Measurements from ENCODE around the gene HSD11B1.
A peak's percentile ranks its signal among the peaks of the same experiment; 100 is the strongest.

The HSD11B1 gene

GRCh38 chr1:209704584-209704983, at the start of gene HSD11B1:
Gene HSD11B1 (plus strand): TSS chr1:209704846. CDS start chr1:209704943, 97 bp downstream.
- DNase-seq, result no peak

GRCh38 chr1:209655411-209656231, 49.0 kb upstream of the HSD11B1 start:
- no peak for DNase-seq

GRCh38 chr1:209657140-209657879, 47.3 kb upstream of the HSD11B1 start:
- DNase-seq, result no peak

DNA sequence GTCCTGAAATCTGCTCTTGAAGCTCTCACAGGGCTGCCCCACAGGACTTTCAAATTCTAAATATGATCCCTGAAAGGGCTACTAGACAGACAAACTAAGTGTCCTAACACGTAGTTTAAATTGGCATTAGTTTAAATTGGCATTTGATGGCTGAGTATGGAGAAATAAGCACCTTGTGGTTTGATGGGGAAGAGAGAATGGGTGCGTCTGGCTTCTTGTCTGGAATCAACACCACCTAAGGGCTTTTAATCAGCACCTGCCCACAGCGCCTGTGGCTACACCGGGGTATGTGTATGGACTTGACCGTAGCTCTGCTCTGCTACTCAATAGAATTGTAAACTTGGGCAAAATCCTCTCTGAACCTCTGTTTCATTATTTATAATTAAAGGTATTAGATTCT, 46.7 kb upstream of the HSD11B1 start:
- no peak for DNase-seq

GRCh38 chr1:209659909-209660308, 44.7 kb upstream of the HSD11B1 start:
- DNase-seq, result peak; percentile 92 to 94

DNA sequence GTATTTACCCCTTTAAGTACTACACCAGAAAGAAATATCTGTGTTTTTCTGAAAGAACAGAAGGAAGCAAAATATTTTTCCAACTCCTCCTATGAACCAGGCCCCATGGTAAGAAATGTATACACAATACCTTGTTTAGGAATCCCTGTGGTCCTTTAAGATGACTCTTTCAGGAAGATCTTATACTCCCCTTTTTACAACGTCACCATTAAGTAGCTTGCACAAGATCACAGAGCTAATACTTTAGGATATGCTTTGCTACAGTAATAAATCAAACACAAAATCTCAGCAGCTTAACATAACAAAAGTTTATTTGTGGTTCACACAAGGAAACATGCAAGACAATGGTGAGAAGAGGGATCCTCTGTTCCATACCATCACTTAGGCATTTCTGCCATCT, 43.6 kb upstream of the HSD11B1 start:
- DNase-seq, result no peak

GRCh38 chr1:209662879-209663327, 41.7 kb upstream of the HSD11B1 start:
- DNase-seq, result no peak

- no peak for DNase-seq
These were observed 37.5 kb upstream of the HSD11B1 start for GRCh38 chr1:209667103-209667502.

- DNase-seq, result no peak
These were observed 36.9 kb upstream of the HSD11B1 start for GRCh38 chr1:209667708-209668107.

- DNase-seq, result no peak
These were observed 34.1 kb upstream of the HSD11B1 start for GRCh38 chr1:209670441-209671082.

- DNase-seq, result peak in 1 of 2 experiments; percentile 3
These were observed 31.7 kb upstream of the HSD11B1 start for GRCh38 chr1:209672705-209673630.

DNA sequence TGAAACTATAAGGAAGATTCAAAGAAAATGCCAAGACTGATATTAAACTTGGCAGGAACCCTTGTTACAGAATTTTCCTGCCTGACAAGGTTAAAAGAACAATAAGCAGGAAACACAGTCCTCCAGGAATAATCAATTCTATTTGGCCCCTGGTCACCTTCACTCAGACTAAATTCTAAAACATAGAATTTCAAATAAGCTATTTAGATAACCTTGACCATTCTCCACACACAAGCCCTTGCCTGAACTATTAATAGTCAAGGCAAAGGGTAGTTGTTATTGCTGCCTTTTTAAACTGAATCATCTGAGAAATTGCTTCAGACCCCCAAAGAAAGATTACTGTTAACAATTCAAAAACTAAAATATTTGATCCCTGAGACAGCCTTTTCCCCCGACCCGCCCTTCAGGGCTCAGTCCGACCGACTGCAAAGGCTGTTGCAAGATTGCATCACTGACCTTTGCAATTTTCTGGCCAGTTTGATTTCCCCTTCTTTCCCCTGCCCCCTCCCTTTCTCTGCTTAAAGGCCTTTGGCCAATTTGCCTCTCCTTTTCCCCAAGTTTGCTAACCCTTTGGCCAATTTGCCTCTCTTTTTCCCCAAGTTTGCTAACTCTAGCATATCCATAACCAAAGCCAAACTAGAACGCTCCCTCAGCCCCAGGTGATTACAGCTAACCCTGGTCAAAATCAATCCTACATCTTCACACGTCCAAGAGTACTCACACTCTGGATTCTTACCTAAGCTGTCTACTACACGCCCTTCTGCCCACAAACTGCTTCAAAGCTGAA, 30.8 kb upstream of the HSD11B1 start:
- DNase-seq, result no peak

- no peak for DNase-seq
These were observed 29.6 kb upstream of the HSD11B1 start, which contains the start of gene G0S2 for GRCh38 chr1:209674957-209675564. Gene G0S2 (plus strand): TSS chr1:209675412. CDS start chr1:209675685, 273 bp downstream.

- no peak for DNase-seq
These were observed 29.0 kb upstream of the HSD11B1 start for GRCh38 chr1:209675565-209676154.

DNA sequence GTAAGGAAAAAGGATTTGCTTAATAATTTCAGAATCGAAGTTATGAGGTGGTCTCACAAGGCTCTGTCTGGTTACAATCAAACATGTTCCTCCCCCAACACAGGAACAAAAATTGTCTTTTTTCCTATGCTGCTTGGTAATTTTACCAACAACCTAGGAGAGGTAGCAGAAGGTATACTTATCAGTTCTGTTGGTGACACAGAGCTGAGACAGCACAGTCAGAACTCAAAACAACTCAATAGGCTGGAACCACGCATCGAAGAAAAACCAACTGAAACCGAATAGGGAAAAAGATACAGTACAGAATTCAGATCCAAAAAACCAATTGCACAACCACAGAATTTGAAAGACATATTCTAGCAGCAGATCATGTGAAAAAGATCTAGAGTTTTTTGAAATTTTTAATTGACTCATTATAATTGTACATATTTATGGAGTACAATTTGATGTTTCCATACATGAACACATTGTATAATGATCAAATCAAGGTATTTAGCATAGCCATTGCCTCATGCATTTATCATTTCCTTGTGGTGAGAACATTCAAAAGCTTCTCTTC, 25.6 kb upstream of the HSD11B1 start:
- no peak for DNase-seq

DNA sequence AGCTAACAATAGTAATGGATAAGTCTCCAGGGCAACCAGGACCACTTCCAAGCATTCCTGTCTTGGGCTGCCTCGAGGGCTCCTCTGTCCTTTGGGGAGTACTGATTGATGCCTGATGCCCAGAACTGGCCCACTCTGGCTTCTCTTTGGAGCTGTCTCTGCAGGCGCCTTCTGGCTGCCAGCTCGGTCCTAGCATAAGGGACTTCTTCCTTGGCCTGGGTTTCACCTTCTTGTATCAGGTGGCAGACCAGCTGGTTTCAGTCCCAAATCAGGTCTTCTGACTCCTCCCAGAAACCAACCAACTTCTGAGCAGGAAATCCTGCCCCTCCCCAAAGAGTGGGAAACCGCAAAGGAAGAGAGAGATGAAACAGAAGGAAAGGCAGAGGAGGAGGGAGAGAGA, 18.8 kb upstream of the HSD11B1 start:
- no peak for DNase-seq

- DNase-seq, result no peak
These were observed 18.3 kb upstream of the HSD11B1 start for GRCh38 chr1:209686322-209686721.

DNA sequence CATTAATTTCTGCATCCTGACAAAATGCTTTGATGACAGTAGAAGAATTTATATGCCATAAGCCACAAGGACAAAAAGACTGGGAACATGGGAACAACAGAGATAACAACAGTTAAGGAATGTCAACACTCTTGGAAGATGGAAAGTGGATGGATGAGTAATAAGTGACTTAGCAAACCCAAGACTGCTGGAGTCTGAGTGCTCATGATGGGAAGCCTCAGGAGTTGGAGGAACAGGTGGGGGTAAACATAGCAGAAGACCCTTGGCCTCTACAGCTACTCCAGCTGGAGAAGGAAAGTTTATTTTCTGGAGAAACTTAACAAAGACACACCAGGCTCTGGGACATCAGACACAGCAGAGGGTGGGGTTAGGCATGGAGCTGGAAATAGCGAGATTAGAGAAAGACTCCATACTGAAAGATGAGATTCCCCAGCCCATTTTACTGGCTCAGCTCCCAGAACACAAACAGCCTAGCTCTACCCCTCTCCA, 15.9 kb upstream of the HSD11B1 start:
- DNase-seq, result no peak

DNA sequence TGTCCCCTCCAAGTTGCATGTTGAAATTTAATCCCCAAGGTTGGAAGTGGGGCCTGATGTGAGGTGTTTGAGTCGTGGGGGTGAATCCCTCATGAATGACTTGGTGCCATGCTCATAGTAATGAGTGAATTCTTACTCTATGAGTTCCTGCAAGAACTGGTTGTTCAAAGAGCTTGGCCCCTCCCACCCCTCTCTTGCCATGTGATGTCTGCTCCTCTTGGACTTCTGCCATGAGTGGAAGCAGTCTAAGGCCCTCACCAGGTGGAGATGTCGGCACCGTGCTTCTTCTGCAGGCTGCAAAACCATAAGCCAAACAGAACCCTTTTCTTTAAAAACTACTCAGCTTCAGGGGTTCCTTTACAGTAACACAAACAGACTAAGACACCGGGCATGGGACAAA, 15.2 kb upstream of the HSD11B1 start:
- DNase-seq, result no peak

- DNase-seq, result no peak
These were observed 13.4 kb upstream of the HSD11B1 start for GRCh38 chr1:209691237-209691636.
